Coronary artery (tissue), 2 donors: ENCODE results near the gene CREBRF.

Experiments used
- DNase-seq: peaks from one replicate; pipeline ENCODE4 v3.0.0-alpha.2; 2017; ENCODE audit warnings: low spot score
- H3K27ac ChIP-seq, 2 donors: fragments of 200-600 bp; sonication (generic); one replicate each; pipeline ENCODE4 v1.5.1; 2016 to 2019
- H3K4me3 ChIP-seq: fragments of 200-600 bp; sonication (generic); 2 replicates; pipeline ENCODE4 v1.5.1; 2016; ENCODE audit warnings: mild to moderate bottlenecking, moderate library complexity
- TF ChIP-seq, protein P1 (sequence below): fragments of 200-600 bp; sonication (generic); IDR thresholded peaks from one replicate; pipeline ENCODE4 v1.5.1; 2019; ENCODE audit warnings: antibody characterized with exemption

The CREBRF gene

DNA sequence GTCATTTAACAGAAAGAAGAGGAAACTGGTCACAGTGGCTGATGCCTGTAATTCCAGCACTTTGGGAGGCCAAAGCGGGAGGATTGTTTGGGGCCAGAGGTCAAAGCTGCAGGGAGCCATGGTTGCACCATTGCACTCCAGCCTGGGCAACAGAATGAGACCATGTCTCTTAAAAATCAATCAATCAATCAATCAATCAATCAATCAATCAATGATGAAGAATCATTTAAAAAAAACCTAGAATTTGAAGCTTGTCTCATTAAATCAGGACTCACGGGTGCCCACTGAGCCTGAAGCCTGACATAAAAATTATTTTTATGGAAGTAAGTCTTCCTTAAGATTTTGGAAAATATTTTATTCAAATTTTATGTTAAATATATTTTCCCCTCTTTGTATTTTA lies 132.1 kb downstream of the CREBRF start:
- TF ChIP-seq, protein P1, sequence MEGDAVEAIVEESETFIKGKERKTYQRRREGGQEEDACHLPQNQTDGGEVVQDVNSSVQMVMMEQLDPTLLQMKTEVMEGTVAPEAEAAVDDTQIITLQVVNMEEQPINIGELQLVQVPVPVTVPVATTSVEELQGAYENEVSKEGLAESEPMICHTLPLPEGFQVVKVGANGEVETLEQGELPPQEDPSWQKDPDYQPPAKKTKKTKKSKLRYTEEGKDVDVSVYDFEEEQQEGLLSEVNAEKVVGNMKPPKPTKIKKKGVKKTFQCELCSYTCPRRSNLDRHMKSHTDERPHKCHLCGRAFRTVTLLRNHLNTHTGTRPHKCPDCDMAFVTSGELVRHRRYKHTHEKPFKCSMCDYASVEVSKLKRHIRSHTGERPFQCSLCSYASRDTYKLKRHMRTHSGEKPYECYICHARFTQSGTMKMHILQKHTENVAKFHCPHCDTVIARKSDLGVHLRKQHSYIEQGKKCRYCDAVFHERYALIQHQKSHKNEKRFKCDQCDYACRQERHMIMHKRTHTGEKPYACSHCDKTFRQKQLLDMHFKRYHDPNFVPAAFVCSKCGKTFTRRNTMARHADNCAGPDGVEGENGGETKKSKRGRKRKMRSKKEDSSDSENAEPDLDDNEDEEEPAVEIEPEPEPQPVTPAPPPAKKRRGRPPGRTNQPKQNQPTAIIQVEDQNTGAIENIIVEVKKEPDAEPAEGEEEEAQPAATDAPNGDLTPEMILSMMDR, result no peak
- H3K27ac ChIP-seq, result no peak overlapping the region
- DNase-seq, result no peak
- H3K4me3 ChIP-seq, result no peak overlapping the region
